Stimulated activated naive B cell treated with anti-CD40 and anti-IgM and Interleukin-4, amounts not matched to agents 10 μg/mL and 1 μg/mL and 100 μg/mL, for 72 hours (primary cell): Measurements from ENCODE around the gene GRAP.

Source experiments
- ATAC-seq, 2 donors: fragments of 150-1000 bp; cut with Tn5 transposase; replicated peaks; 2 replicates each; pipeline ENCODE4 v1.10.0; 2021; ENCODE audit warnings: moderate library complexity in 1 of 2
- DNase-seq: peaks from one replicate; pipeline ENCODE4 v3.0.0; 2021
- H3K27ac Mint-ChIP-seq: one replicate; pipeline ENCODE4 v1.8.0; 2022; ENCODE audit warnings: mild to moderate bottlenecking, mixed read lengths
- H3K27me3 Mint-ChIP-seq, 2 donors: one replicate each; pipeline ENCODE4 v1.8.0; 2022; ENCODE audit warnings: mixed read lengths in 2 of 2
- H3K36me3 Mint-ChIP-seq, 2 donors: one replicate each; pipeline ENCODE4 v1.8.0; 2022; ENCODE audit warnings: mixed read lengths in 2 of 2, mild to moderate bottlenecking in 1 of 2
- H3K4me1 Mint-ChIP-seq, 2 donors: one replicate each; pipeline ENCODE4 v1.8.0; 2022; ENCODE audit warnings: mixed read lengths in 2 of 2, mild to moderate bottlenecking in 1 of 2
- H3K4me3 Mint-ChIP-seq, 2 donors: one replicate each; pipeline ENCODE4 v1.8.0; 2022; ENCODE audit warnings: mild to moderate bottlenecking in 2 of 2, mixed read lengths in 2 of 2, moderate library complexity in 1 of 2
- H3K9me3 Mint-ChIP-seq, 2 donors: one replicate each; pipeline ENCODE4 v1.8.0; 2022; ENCODE audit warnings: mixed read lengths in 2 of 2, mild to moderate bottlenecking in 1 of 2

Gene GRAP

DNA sequence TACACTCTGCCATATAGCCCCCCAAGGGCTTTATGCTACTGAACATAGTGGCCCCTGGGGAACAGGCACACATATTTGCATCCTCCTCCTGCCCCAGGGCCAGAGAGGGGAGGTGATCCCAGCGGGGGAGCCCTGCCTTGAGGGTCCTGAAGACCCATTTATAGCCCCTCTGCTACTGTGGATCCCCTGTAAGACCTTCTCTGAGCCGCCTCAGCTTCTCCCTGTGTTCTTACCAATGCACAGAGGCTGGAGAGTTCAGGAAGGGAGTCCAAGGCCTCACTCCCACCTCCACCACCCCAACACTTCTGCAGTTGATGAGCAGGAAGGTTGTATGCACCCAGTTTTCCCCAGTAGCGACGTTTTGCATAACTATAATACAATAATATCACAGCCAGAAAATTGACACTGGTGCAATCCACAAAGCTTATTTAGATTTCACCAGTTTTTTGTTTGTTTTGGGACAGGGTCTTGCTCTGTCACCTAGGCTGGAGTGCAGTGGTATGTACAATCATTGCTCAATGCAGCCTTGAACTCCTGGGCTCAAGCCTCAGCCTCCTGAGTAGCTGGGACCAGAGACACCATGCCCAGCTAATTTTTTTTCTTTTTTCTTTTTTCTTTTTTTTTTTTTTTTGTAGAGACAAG, 40.8 kb downstream of the GRAP start:
- Mint-ChIP-seq H3K9me3 (no peaks in the 10 kb centered on the region), H3K27ac (peak overlapping the region; percentile 71), H3K4me3 (peak overlapping the region in 1 of 2 donors; percentile 86), H3K36me3 (peaks cover 12 to 14% of the 10 kb centered on the region in 2 donors), H3K27me3 (peaks cover under 1 to 6% of the 10 kb centered on the region in 2 donors), H3K4me1 (peaks cover 22 to 42% of the 10 kb centered on the region in 2 donors)
- ATAC-seq, result no peak
- DNase-seq, result no peak

- Mint-ChIP-seq H3K9me3 (no peaks in the 10 kb centered on the region), H3K4me1 (peaks cover 24 to 46% of the 10 kb centered on the region in 2 donors), H3K4me3 (peak overlapping the region; percentile 84 to 86), H3K27me3 (peaks cover 0 to 6% of the 10 kb centered on the region in 2 donors), H3K27ac (peak overlapping the region; percentile 92), H3K36me3 (peaks cover 17% of the 10 kb centered on the region in 2 donors)
- ATAC-seq (peak in 1 of 2 donors; percentile 6), DNase-seq (no peak)
Measured at GRCh38 chr17:19005137-19005773, 41.5 kb downstream of the GRAP start.

GRCh38 chr17:19004421-19005136, 42.2 kb downstream of the GRAP start, which contains the start of gene FAM83G:
Gene FAM83G (minus strand): TSS chr17:19004764. CDS start chr17:19004041, 723 bp downstream.
- ATAC-seq (peak; percentile 90 to 93), DNase-seq (peak; percentile 71)
- Mint-ChIP-seq H3K4me1 (peaks cover 24 to 49% of the 10 kb centered on the region in 2 donors), H3K4me3 (peak within 1 kb of the TSS; percentile 85 to 86), H3K9me3 (no peaks in the 10 kb centered on the region), H3K27ac (peak within 1 kb of the TSS; percentile 92), H3K36me3 (peaks cover 17 to 21% of the 10 kb centered on the region in 2 donors), H3K27me3 (peaks cover 0 to 2% of the 10 kb centered on the region in 2 donors)

- H3K36me3 Mint-ChIP-seq, result peaks cover 17 to 21% of the 10 kb centered on the region in 2 donors
- peak overlapping the region; percentile 87 for H3K27ac Mint-ChIP-seq
- H3K9me3 Mint-ChIP-seq, result no peaks in the 10 kb centered on the region
- H3K27me3 Mint-ChIP-seq, result no peaks in the 10 kb centered on the region
- DNase-seq (no peak), ATAC-seq (peak; percentile 35 to 38)
- H3K4me3 Mint-ChIP-seq, result peak overlapping the region; percentile 85 to 86
- H3K4me1 Mint-ChIP-seq, result peaks cover 24 to 48% of the 10 kb centered on the region in 2 donors
Measured at GRCh38 chr17:19003543-19004420, 43.0 kb downstream of the GRAP start.

GRCh38 chr17:19002805-19003542, 43.8 kb downstream of the GRAP start:
- DNase-seq (no peak), ATAC-seq (no peak)
- H3K36me3 Mint-ChIP-seq, result peaks cover 17 to 21% of the 10 kb centered on the region in 2 donors
- peaks cover 24 to 48% of the 10 kb centered on the region in 2 donors for H3K4me1 Mint-ChIP-seq
- H3K27ac Mint-ChIP-seq, result peak overlapping the region; percentile 71
- peak overlapping the region; percentile 85 to 86 for H3K4me3 Mint-ChIP-seq
- no peaks in the 10 kb centered on the region for H3K9me3 Mint-ChIP-seq
- no peaks in the 10 kb centered on the region for H3K27me3 Mint-ChIP-seq

DNA sequence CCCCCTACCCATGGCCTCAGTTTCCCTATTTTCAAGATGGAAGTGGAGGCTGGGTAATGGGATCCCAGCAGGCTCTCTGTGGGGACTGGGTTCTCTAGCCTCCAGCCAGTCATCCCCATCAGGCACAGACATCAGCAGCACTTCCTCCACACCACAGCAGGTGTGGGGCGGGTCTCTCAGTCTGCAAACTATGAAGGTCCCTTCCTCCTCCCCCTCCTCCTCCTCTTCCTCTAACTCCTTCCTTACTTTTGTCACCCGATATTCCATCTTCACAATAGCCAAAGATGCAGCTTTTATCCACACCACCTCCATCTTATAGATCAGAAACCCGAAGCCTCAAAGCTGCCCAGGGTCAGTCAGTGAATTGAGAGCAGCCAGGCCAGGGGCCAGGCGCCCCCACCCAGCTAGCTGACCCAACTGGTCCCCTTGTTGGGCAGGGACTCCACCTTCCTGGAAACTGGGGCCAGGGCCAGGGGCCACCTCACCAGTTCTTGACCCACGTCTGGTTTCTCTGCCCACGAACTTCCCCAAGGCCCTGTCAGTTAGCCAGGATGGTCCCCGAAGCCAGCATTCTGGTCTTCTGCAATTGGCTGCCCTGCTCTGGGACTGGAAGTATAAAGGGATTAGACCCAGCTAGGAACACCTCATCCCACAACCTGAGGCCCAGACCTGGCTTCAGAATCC, 44.7 kb downstream of the GRAP start:
- Mint-ChIP-seq H3K4me1 (peaks cover 26 to 49% of the 10 kb centered on the region in 2 donors), H3K9me3 (no peaks in the 10 kb centered on the region), H3K4me3 (peak overlapping the region; percentile 3 to 35), H3K36me3 (peaks cover 21 to 24% of the 10 kb centered on the region in 2 donors), H3K27ac (no peak overlapping the region), H3K27me3 (no peaks in the 10 kb centered on the region)
- DNase-seq (no peak), ATAC-seq (no peak)

GRCh38 chr17:19000531-19001325, 46.0 kb downstream of the GRAP start:
- Mint-ChIP-seq H3K36me3 (peaks cover 33 to 37% of the 10 kb centered on the region in 2 donors), H3K27me3 (no peaks in the 10 kb centered on the region), H3K4me1 (peaks cover 28 to 52% of the 10 kb centered on the region in 2 donors), H3K4me3 (no peak overlapping the region), H3K27ac (no peak overlapping the region), H3K9me3 (peaks cover 3 to 4% of the 10 kb centered on the region in 2 donors)
- DNase-seq (no peak), ATAC-seq (no peak)

DNA sequence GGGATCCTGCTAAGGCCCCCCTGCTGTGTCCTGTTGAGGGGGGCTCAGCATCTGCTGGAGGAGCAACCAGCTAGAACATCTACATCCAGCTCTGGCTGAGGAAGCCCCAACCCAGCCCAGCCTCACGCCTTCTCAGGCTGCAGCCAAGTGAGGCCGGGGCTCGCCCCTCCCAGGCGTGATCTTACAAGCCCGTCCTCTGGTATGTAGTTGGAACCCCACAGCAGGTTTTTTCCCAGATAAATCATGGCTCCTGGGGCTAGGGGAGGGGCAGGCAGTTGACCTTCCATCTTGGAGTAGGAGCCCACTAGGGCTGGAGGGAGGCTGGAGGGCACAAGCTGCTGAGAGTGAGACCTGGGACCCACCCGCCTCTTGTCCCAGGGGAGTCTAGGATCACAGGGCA, 46.8 kb downstream of the GRAP start:
- no peak for DNase-seq
- no peak for ATAC-seq
- Mint-ChIP-seq H3K4me1 (peaks cover 26 to 46% of the 10 kb centered on the region in 2 donors), H3K4me3 (no peak overlapping the region), H3K27ac (no peak overlapping the region), H3K36me3 (peaks cover 41 to 44% of the 10 kb centered on the region in 2 donors), H3K27me3 (no peaks in the 10 kb centered on the region), H3K9me3 (peaks cover 7 to 9% of the 10 kb centered on the region in 2 donors)

- H3K4me3 Mint-ChIP-seq, result no peak overlapping the region
- H3K27ac Mint-ChIP-seq, result no peak overlapping the region
- peaks cover 7 to 11% of the 10 kb centered on the region in 2 donors for H3K9me3 Mint-ChIP-seq
- peaks cover 43 to 46% of the 10 kb centered on the region in 2 donors for H3K36me3 Mint-ChIP-seq
- H3K27me3 Mint-ChIP-seq, result no peaks in the 10 kb centered on the region
- H3K4me1 Mint-ChIP-seq, result peaks cover 25 to 47% of the 10 kb centered on the region in 2 donors
- no peak for DNase-seq
- ATAC-seq, result no peak
Measured at GRCh38 chr17:18999394-18999793, 47.4 kb downstream of the GRAP start.

DNA sequence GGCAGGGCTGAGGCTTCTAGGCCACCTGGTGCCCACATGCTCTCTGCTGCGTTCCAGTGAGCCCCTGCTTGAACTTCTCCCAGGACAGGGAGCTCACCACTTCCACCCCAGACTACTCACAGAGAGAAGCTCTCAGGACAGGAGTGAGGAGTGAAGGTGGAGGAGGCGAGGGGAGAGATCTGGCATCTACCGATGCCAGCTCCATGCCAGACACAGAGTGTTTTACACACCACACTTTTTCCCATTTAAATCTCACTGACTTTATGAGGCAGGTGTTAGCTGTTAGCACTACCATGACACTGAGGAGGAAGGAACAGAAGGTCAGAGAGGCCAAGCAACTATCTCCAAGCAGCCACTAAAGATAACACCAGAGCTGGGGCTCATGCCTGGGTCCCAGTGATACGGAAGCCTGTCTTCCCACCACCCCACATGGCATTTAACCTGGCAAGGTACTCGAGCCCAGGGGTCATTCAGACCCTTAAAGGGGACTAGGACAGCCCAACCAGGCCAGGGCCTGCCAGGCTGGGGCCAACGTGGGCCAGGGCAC, 49.0 kb downstream of the GRAP start:
- peaks cover 34 to 54% of the 10 kb centered on the region in 2 donors for H3K4me1 Mint-ChIP-seq
- H3K27ac Mint-ChIP-seq, result no peak overlapping the region
- no peak for ATAC-seq
- DNase-seq, result no peak
- H3K4me3 Mint-ChIP-seq, result no peak overlapping the region
- peaks cover 7 to 11% of the 10 kb centered on the region in 2 donors for H3K9me3 Mint-ChIP-seq
- no peaks in the 10 kb centered on the region for H3K27me3 Mint-ChIP-seq
- H3K36me3 Mint-ChIP-seq, result peaks cover 52 to 57% of the 10 kb centered on the region in 2 donors

DNA sequence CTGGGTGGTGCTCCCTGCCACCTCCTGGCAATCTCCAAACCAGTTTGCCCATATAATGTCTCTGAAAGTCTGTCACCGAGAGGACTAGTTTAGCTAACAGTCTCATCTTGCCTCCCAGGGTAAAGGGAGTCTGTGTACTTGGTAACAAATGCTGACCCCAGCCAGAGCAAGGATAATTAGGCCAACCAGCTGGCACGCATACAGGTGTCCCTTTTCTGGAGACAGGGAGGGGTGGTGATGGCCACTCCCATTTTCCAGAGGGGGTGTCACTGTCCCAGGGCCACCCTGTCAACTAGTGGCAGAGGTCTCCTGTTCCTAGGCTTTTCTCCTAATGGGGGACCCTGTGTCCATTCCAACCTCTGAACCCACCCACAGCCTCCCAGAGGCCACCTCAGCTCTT, 50.3 kb downstream of the GRAP start:
- Mint-ChIP-seq H3K27ac (no peak overlapping the region), H3K4me3 (no peak overlapping the region), H3K36me3 (peaks cover 49 to 53% of the 10 kb centered on the region in 2 donors), H3K4me1 (peaks cover 32 to 51% of the 10 kb centered on the region in 2 donors), H3K9me3 (peaks cover 7 to 11% of the 10 kb centered on the region in 2 donors), H3K27me3 (no peaks in the 10 kb centered on the region)
- ATAC-seq (no peak), DNase-seq (no peak)

GRCh38 chr17:18995220-18995619, 51.5 kb downstream of the GRAP start:
- H3K27ac Mint-ChIP-seq, result no peak overlapping the region
- H3K36me3 Mint-ChIP-seq, result peaks cover 45 to 48% of the 10 kb centered on the region in 2 donors
- DNase-seq (no peak), ATAC-seq (no peak)
- H3K4me1 Mint-ChIP-seq, result peaks cover 28 to 38% of the 10 kb centered on the region in 2 donors
- H3K9me3 Mint-ChIP-seq, result peaks cover 7 to 11% of the 10 kb centered on the region in 2 donors
- H3K27me3 Mint-ChIP-seq, result no peaks in the 10 kb centered on the region
- no peak overlapping the region for H3K4me3 Mint-ChIP-seq
